Activated CD8-positive, alpha-beta memory T cell treated with anti-CD3 and anti-CD28 coated beads, Interleukin-2, amount 50 U/mL, for 4 hours (primary cell): Measurements from ENCODE around the gene SEMA3E.

Experiments used
- DNase-seq: peaks from one replicate; pipeline ENCODE4 v3.0.0-alpha.2; 2020

The SEMA3E gene

GRCh38 chr7:83337050-83337449 lies 311.9 kb downstream of the SEMA3E start:
- no peak for DNase-seq

GRCh38 chr7:83326223-83326622 lies 322.7 kb downstream of the SEMA3E start:
- DNase-seq, result no peak

- no peak for DNase-seq
These were observed 323.9 kb downstream of the SEMA3E start for GRCh38 chr7:83325083-83325482.

GRCh38 chr7:83324596-83324995 lies 324.3 kb downstream of the SEMA3E start:
- no peak for DNase-seq

DNA sequence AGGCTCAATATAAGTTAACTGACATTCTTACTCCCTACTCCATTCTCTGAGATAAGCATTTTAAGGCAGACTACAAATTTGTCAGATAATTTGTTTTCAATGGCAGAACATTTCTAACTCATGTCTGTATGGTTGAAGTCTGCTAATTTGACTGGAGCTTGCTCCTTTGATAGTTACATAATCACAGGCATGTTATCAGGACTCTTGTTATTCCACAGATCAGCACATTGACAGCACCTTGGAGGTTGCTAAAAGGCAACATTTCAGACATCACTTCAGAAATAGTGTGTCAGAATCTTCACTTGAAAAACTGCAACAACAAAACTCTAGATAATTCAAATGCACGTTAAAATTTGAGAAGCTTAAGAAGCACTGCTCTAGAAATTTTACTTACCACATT lies 327.9 kb downstream of the SEMA3E start:
- no peak for DNase-seq

- no peak for DNase-seq
These were observed 335.0 kb downstream of the SEMA3E start for GRCh38 chr7:83313931-83314330.
